ENCODE measurements around the gene MAMLD1. TPM values are rescaled to one million over a fixed set of nuclear protein-coding genes. Genes with fewer than 3 reads are reported as not detected.
A peak's percentile ranks its signal among the peaks of the same experiment; 100 is the strongest.

The MAMLD1 gene
- total and polyA plus RNA-seq, 2 experiments from 2014 or later = 4.1 to 9.0 TPM

DNA sequence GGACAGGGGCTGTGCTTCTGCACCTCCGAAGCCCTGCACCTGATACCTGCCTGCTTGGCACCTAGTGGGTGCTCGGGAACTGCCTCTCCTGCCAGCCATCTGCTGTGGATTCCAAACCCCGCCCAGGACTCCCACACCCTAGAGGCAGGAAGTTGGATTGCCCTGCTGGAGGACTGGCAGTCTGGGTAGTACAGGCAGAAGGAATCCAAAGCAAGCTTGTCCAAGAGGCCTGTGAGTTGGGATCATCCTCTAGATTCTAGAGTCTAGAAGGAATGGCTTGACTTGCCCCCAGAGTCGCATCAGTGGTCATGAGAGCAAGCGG, 140.7 kb downstream of the MAMLD1 start:
- Histone ChIP-seq H3K4me2 (ENCODE audit: unreplicated experiment) (no peak overlapping the region), H4K20me1 (ENCODE audit: insufficient read depth) (no peaks in the 10 kb centered on the region), H3K4me1 (ENCODE audit: insufficient read depth) (peaks cover 30% of the 10 kb centered on the region), H3K79me2 (ENCODE audit: insufficient read depth) (no peaks in the 10 kb centered on the region), H2AFZ (no peak overlapping the region), H3K9me2 (ENCODE audit: insufficient read depth) (no peaks in the 10 kb centered on the region), H3K4me3 (no peak overlapping the region), H3K36me3 (ENCODE audit: low read depth) (no peaks in the 10 kb centered on the region), H3K27me3 (replicated peaks; ENCODE audit: insufficient read depth) (no peaks in the 10 kb centered on the region), H3K27ac (no peak overlapping the region), H3K9me3 (ENCODE audit: low read depth) (no peaks in the 10 kb centered on the region), H3K9ac (no peak overlapping the region), H3F3A (ENCODE audit: insufficient read depth) (peaks cover 12% of the 10 kb centered on the region; the same call in 1 of the 2 replicates)
- TF ChIP-seq EZH2 (IDR thresholded peaks at IDR 0.05; ENCODE audit: insufficient read depth, poor library complexity, severe bottlenecking) = no peak
- no peak for TF ChIP-seq EZH2phosphoT487 (IDR thresholded peaks at IDR 0.05; ENCODE audit: insufficient read depth, low read depth)
- DNase-seq = no peak
- 75 to 84% methylated on average over 4 to 5 of the region's 5 CpGs for WGBS, 2 experiments (ENCODE audit: low coverage in 1 of 2, low lambda C conversion rate in 2 of 2, missing lambda C conversion rate in 2 of 2)
- in situ Hi-C loops (cut with MboI) = no loop called here

GRCh38 chrX:150504397-150505182, 141.5 kb downstream of the MAMLD1 start:
- H3K27me3 ChIP-seq (replicated peaks; ENCODE audit: insufficient read depth) = no peaks in the 10 kb centered on the region
- 0 out of 2 replicates have a peak overlapping the region, but pooled peaks have one; percentile 28 for H3K9ac ChIP-seq
- no peaks in the 10 kb centered on the region for H3K36me3 ChIP-seq (ENCODE audit: low read depth)
- TF ChIP-seq EZH2phosphoT487 (IDR thresholded peaks at IDR 0.05; ENCODE audit: insufficient read depth, low read depth) (no peak), EZH2 (IDR thresholded peaks at IDR 0.05; ENCODE audit: insufficient read depth, poor library complexity, severe bottlenecking) (no peak)
- no peaks in the 10 kb centered on the region for H3K79me2 ChIP-seq (ENCODE audit: insufficient read depth)
- peak; percentile 51 for DNase-seq
- H3K4me2 ChIP-seq (ENCODE audit: unreplicated experiment) = no peak overlapping the region
- H2AFZ ChIP-seq = no peak overlapping the region
- WGBS, 2 experiments (ENCODE audit: low coverage in 1 of 2, low lambda C conversion rate in 2 of 2, missing lambda C conversion rate in 2 of 2) = 11 to 13% methylated on average over 7 to 9 of the region's 9 CpGs
- peaks cover 12% of the 10 kb centered on the region; the same call in 1 of the 2 replicates for H3F3A ChIP-seq (ENCODE audit: insufficient read depth)
- H3K9me2 ChIP-seq (ENCODE audit: insufficient read depth) = no peaks in the 10 kb centered on the region
- no peaks in the 10 kb centered on the region for H3K9me3 ChIP-seq (ENCODE audit: low read depth)
- H3K4me3 ChIP-seq = no peak overlapping the region
- peak overlapping the region; percentile 52; the same call in 1 of the 2 replicates for H3K27ac ChIP-seq
- H4K20me1 ChIP-seq (ENCODE audit: insufficient read depth) = no peaks in the 10 kb centered on the region
- in situ Hi-C loops (cut with MboI) = no loop called here
- peaks cover 30% of the 10 kb centered on the region for H3K4me1 ChIP-seq (ENCODE audit: insufficient read depth)

GRCh38 chrX:150506020-150506419, 142.9 kb downstream of the MAMLD1 start:
- peaks cover 12% of the 10 kb centered on the region; the same call in 1 of the 2 replicates for H3F3A ChIP-seq (ENCODE audit: insufficient read depth)
- H3K4me3 ChIP-seq = no peak overlapping the region
- in situ Hi-C loops (cut with MboI) = no loop called here
- no peak for DNase-seq
- no peak overlapping the region for H3K27ac ChIP-seq
- peaks cover 30% of the 10 kb centered on the region for H3K4me1 ChIP-seq (ENCODE audit: insufficient read depth)
- H3K4me2 ChIP-seq (ENCODE audit: unreplicated experiment) = no peak overlapping the region
- TF ChIP-seq EZH2phosphoT487 (IDR thresholded peaks at IDR 0.05; ENCODE audit: insufficient read depth, low read depth) (no peak), EZH2 (IDR thresholded peaks at IDR 0.05; ENCODE audit: insufficient read depth, poor library complexity, severe bottlenecking) (no peak)
- no peak overlapping the region for H2AFZ ChIP-seq
- WGBS, 2 experiments (ENCODE audit: low coverage in 1 of 2, low lambda C conversion rate in 2 of 2, missing lambda C conversion rate in 2 of 2) = 17 to 36% methylated on average over 1 to 2 of the region's 2 CpGs
- H3K79me2 ChIP-seq (ENCODE audit: insufficient read depth) = no peaks in the 10 kb centered on the region
- no peaks in the 10 kb centered on the region for H3K9me2 ChIP-seq (ENCODE audit: insufficient read depth)
- no peaks in the 10 kb centered on the region for H4K20me1 ChIP-seq (ENCODE audit: insufficient read depth)
- H3K36me3 ChIP-seq (ENCODE audit: low read depth) = no peaks in the 10 kb centered on the region
- H3K27me3 ChIP-seq (replicated peaks; ENCODE audit: insufficient read depth) = no peaks in the 10 kb centered on the region
- no peaks in the 10 kb centered on the region for H3K9me3 ChIP-seq (ENCODE audit: low read depth)
- H3K9ac ChIP-seq = no peak overlapping the region

- no peak for TF ChIP-seq EZH2 (IDR thresholded peaks at IDR 0.05; ENCODE audit: insufficient read depth, poor library complexity, severe bottlenecking)
- TF ChIP-seq EZH2phosphoT487 (IDR thresholded peaks at IDR 0.05; ENCODE audit: insufficient read depth, low read depth) = no peak
- Histone ChIP-seq H2AFZ (no peak overlapping the region), H3K9me2 (ENCODE audit: insufficient read depth) (no peaks in the 10 kb centered on the region), H4K20me1 (ENCODE audit: insufficient read depth) (no peaks in the 10 kb centered on the region), H3F3A (ENCODE audit: insufficient read depth) (peaks cover 12% of the 10 kb centered on the region; the same call in 1 of the 2 replicates), H3K4me1 (ENCODE audit: insufficient read depth) (peaks cover 30% of the 10 kb centered on the region), H3K9me3 (ENCODE audit: low read depth) (no peaks in the 10 kb centered on the region), H3K27ac (no peak overlapping the region), H3K4me2 (ENCODE audit: unreplicated experiment) (no peak overlapping the region), H3K36me3 (ENCODE audit: low read depth) (no peaks in the 10 kb centered on the region), H3K79me2 (ENCODE audit: insufficient read depth) (no peaks in the 10 kb centered on the region), H3K9ac (no peak overlapping the region), H3K27me3 (replicated peaks; ENCODE audit: insufficient read depth) (no peaks in the 10 kb centered on the region), H3K4me3 (no peak overlapping the region)
- peak; percentile 28 for DNase-seq
- in situ Hi-C loops (cut with MboI) = no loop called here
- WGBS, 2 experiments (ENCODE audit: low coverage in 1 of 2, low lambda C conversion rate in 2 of 2, missing lambda C conversion rate in 2 of 2) = 4 to 26% methylated on average over 5 to 6 of the region's 6 CpGs
Observed at GRCh38 chrX:150506486-150506885, 143.4 kb downstream of the MAMLD1 start.
